ENCODE results near the gene PDXP.

The PDXP gene

GRCh38 chr22:37701141-37701786 is 42.7 kb downstream of the PDXP start:
- H3K36me3 ChIP-seq (ENCODE audit: control insufficient read depth in 2 of 2, insufficient read depth in 2 of 2, low read length in 2 of 2) = no peaks in the 10 kb centered on the region
- peaks cover 7% of the 10 kb centered on the region for H3K4me1 ChIP-seq (ENCODE audit: control insufficient read depth, insufficient read depth, low read length)
- no peak overlapping the region for H3K4me3 ChIP-seq (ENCODE audit: low read length in 2 of 2)
- H3K27ac ChIP-seq (ENCODE audit: low read length) = no peak overlapping the region
- H3K9me3 ChIP-seq (ENCODE audit: control insufficient read depth in 2 of 2, low read length in 2 of 2) = no peaks in the 10 kb centered on the region
- H3K27me3 ChIP-seq (ENCODE audit: control insufficient read depth in 1 of 2, insufficient read depth in 2 of 2, low read length in 2 of 2) = no peaks in the 10 kb centered on the region
- no peak overlapping the region for H3K9ac ChIP-seq (ENCODE audit: low read length in 2 of 2)

DNA sequence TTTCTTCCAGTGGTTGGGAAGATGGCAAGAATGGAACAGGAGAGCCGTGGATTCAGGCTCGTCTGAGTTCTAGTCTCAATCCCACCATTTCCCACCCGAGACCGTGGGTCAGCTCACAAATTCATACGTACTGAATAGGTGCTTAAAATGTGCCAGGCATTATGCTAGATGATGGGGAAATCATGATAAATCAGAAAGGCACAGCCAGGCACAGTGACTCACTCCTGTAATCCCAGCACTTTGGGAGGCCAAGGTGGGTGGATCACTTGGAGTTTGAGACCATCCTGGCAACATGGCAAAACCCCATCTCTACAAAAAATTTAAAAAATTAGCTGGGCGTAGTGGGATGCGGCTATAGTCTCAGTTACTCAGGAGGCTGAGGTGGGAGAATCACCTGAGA is 45.4 kb downstream of the PDXP start:
- H3K4me1 ChIP-seq (ENCODE audit: control insufficient read depth, insufficient read depth, low read length) = no peaks in the 10 kb centered on the region
- H3K4me3 ChIP-seq (ENCODE audit: low read length in 2 of 2) = no peak overlapping the region
- H3K9me3 ChIP-seq (ENCODE audit: control insufficient read depth in 2 of 2, low read length in 2 of 2) = no peaks in the 10 kb centered on the region
- no peak overlapping the region for H3K9ac ChIP-seq (ENCODE audit: low read length in 2 of 2)
- H3K27me3 ChIP-seq (ENCODE audit: control insufficient read depth in 1 of 2, insufficient read depth in 2 of 2, low read length in 2 of 2) = no peaks in the 10 kb centered on the region
- H3K27ac ChIP-seq (ENCODE audit: low read length) = no peak overlapping the region
- H3K36me3 ChIP-seq (ENCODE audit: control insufficient read depth in 2 of 2, insufficient read depth in 2 of 2, low read length in 2 of 2) = no peaks in the 10 kb centered on the region

DNA sequence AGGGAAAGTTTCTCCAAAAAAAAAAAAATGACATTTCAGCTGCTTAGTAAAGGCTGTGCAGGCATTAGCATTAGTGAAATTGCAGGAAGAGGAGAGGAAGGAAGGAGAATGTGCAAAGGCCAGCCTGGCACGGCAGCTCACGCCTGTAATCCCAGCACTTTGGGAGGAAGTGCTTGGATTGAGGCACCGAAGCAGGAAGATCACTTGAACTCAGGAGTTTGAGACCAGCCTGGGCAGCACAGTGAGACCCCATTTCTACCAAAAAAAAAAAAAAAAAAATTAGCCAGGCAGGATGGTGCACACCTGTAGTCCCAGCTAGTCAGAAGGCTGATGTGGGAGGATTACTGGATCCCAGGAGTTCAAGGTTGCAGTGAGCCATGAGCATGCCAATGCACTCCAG is 46.1 kb downstream of the PDXP start:
- Histone ChIP-seq H3K27ac (ENCODE audit: low read length) (no peak overlapping the region), H3K4me3 (ENCODE audit: low read length in 2 of 2) (no peak overlapping the region), H3K27me3 (ENCODE audit: control insufficient read depth in 1 of 2, insufficient read depth in 2 of 2, low read length in 2 of 2) (no peaks in the 10 kb centered on the region), H3K9ac (ENCODE audit: low read length in 2 of 2) (no peak overlapping the region), H3K4me1 (ENCODE audit: control insufficient read depth, insufficient read depth, low read length) (no peaks in the 10 kb centered on the region), H3K9me3 (ENCODE audit: control insufficient read depth in 2 of 2, low read length in 2 of 2) (no peaks in the 10 kb centered on the region), H3K36me3 (ENCODE audit: control insufficient read depth in 2 of 2, insufficient read depth in 2 of 2, low read length in 2 of 2) (no peaks in the 10 kb centered on the region)

DNA sequence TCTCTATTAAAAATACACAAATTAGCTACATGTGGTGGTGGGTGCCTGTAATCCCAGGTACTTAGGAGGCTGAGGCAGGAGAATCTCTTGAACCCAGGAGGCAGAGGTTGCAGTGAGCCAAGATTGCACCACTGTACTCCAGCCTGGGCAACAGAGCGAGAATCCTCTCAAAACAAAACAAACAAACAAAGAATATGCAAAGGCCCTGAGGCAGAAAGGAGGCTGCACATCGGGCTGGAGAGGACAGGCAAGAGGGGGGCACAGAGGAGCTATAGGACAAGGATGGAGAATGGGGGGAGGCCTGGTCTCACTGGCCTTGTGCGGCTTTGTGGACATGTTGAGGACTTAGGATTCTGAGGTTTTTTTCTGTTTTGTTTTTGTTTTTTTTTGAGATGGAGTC is 46.7 kb downstream of the PDXP start:
- no peaks in the 10 kb centered on the region for H3K4me1 ChIP-seq (ENCODE audit: control insufficient read depth, insufficient read depth, low read length)

GRCh38 chr22:37708580-37709444 is 50.3 kb downstream of the PDXP start:
- no peak overlapping the region for H3K27ac ChIP-seq (ENCODE audit: low read length)
- no peaks in the 10 kb centered on the region for H3K9me3 ChIP-seq (ENCODE audit: control insufficient read depth in 2 of 2, low read length in 2 of 2)

More for the DNA sequence above, 46.7 kb downstream of the PDXP start:
- H3K27me3 ChIP-seq (ENCODE audit: control insufficient read depth in 1 of 2, insufficient read depth in 2 of 2, low read length in 2 of 2) = no peaks in the 10 kb centered on the region
- no peak overlapping the region for H3K4me3 ChIP-seq (ENCODE audit: low read length in 2 of 2)
- no peak overlapping the region for H3K9ac ChIP-seq (ENCODE audit: low read length in 2 of 2)
- H3K27ac ChIP-seq (ENCODE audit: low read length) = no peak overlapping the region
- no peaks in the 10 kb centered on the region for H3K9me3 ChIP-seq (ENCODE audit: control insufficient read depth in 2 of 2, low read length in 2 of 2)
- no peaks in the 10 kb centered on the region for H3K36me3 ChIP-seq (ENCODE audit: control insufficient read depth in 2 of 2, insufficient read depth in 2 of 2, low read length in 2 of 2)

GRCh38 chr22:37709445-37709765 is 50.9 kb downstream of the PDXP start:
- Histone ChIP-seq H3K4me1 (ENCODE audit: control insufficient read depth, insufficient read depth, low read length) (no peaks in the 10 kb centered on the region), H3K27ac (ENCODE audit: low read length) (no peak overlapping the region), H3K27me3 (ENCODE audit: control insufficient read depth in 1 of 2, insufficient read depth in 2 of 2, low read length in 2 of 2) (no peaks in the 10 kb centered on the region), H3K36me3 (ENCODE audit: control insufficient read depth in 2 of 2, insufficient read depth in 2 of 2, low read length in 2 of 2) (no peaks in the 10 kb centered on the region), H3K9ac (ENCODE audit: low read length in 2 of 2) (no peak overlapping the region), H3K4me3 (ENCODE audit: low read length in 2 of 2) (no peak overlapping the region), H3K9me3 (ENCODE audit: control insufficient read depth in 2 of 2, low read length in 2 of 2) (no peaks in the 10 kb centered on the region)

More at GRCh38 chr22:37708580-37709444, 50.3 kb downstream of the PDXP start:
- no peaks in the 10 kb centered on the region for H3K4me1 ChIP-seq (ENCODE audit: control insufficient read depth, insufficient read depth, low read length)
- no peaks in the 10 kb centered on the region for H3K27me3 ChIP-seq (ENCODE audit: control insufficient read depth in 1 of 2, insufficient read depth in 2 of 2, low read length in 2 of 2)
- H3K9ac ChIP-seq (ENCODE audit: low read length in 2 of 2) = no peak overlapping the region
- H3K36me3 ChIP-seq (ENCODE audit: control insufficient read depth in 2 of 2, insufficient read depth in 2 of 2, low read length in 2 of 2) = no peaks in the 10 kb centered on the region
- H3K4me3 ChIP-seq (ENCODE audit: low read length in 2 of 2) = no peak overlapping the region

DNA sequence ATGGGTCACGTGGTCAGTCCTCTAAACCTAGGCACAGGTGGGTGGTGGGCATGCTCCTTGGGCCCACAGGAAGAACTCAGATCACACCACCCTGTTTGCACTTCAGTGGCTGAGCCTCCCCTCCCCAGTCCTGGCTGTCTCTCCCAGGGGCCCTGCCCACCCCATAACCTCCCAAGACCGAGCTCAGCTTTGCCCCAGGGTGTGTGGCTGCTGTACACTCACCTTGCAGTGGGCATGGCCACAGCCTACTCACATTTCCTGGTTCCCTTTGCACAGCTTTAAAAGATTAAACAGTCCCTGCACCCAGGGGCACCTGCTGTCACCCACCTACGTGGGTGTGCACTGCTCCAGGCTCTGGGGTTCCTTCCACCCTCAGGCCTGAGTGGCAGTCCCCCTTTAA is 52.2 kb downstream of the PDXP start:
- no peaks in the 10 kb centered on the region for H3K9me3 ChIP-seq (ENCODE audit: control insufficient read depth in 2 of 2, low read length in 2 of 2)
- no peak overlapping the region for H3K4me3 ChIP-seq (ENCODE audit: low read length in 2 of 2)
- H3K27me3 ChIP-seq (ENCODE audit: control insufficient read depth in 1 of 2, insufficient read depth in 2 of 2, low read length in 2 of 2) = no peaks in the 10 kb centered on the region
- no peak overlapping the region for H3K9ac ChIP-seq (ENCODE audit: low read length in 2 of 2)
- no peak overlapping the region for H3K27ac ChIP-seq (ENCODE audit: low read length)
- H3K36me3 ChIP-seq (ENCODE audit: control insufficient read depth in 2 of 2, insufficient read depth in 2 of 2, low read length in 2 of 2) = no peaks in the 10 kb centered on the region
- no peaks in the 10 kb centered on the region for H3K4me1 ChIP-seq (ENCODE audit: control insufficient read depth, insufficient read depth, low read length)

DNA sequence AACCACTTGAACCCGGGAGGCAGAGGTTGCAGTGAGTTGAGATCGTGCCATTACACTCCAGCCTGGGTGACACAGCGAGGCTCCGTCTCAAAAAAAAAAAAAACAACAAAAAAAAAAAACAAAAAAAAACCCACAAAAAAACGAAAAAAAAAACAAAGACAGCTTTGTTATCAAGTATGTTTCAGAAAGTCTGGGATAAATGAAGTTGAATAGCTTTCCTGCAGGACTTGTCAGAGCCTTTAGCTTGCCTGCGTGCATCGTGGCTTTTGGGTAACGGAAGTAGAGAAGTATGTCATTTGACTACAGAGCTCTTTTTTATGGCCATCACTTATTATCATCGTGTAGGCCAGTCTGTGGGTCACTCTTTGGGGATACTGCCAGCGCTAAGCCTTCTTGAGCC is 53.0 kb downstream of the PDXP start:
- H3K9ac ChIP-seq (ENCODE audit: low read length in 2 of 2) = no peak overlapping the region
- no peak overlapping the region for H3K4me3 ChIP-seq (ENCODE audit: low read length in 2 of 2)
- no peak overlapping the region for H3K27ac ChIP-seq (ENCODE audit: low read length)
- no peaks in the 10 kb centered on the region for H3K9me3 ChIP-seq (ENCODE audit: control insufficient read depth in 2 of 2, low read length in 2 of 2)
- no peaks in the 10 kb centered on the region for H3K4me1 ChIP-seq (ENCODE audit: control insufficient read depth, insufficient read depth, low read length)
- H3K36me3 ChIP-seq (ENCODE audit: control insufficient read depth in 2 of 2, insufficient read depth in 2 of 2, low read length in 2 of 2) = no peaks in the 10 kb centered on the region
- no peaks in the 10 kb centered on the region for H3K27me3 ChIP-seq (ENCODE audit: control insufficient read depth in 1 of 2, insufficient read depth in 2 of 2, low read length in 2 of 2)

GRCh38 chr22:37713761-37714160 is 55.2 kb downstream of the PDXP start:
- Histone ChIP-seq H3K36me3 (ENCODE audit: control insufficient read depth in 2 of 2, insufficient read depth in 2 of 2, low read length in 2 of 2) (no peaks in the 10 kb centered on the region), H3K9me3 (ENCODE audit: control insufficient read depth in 2 of 2, low read length in 2 of 2) (no peaks in the 10 kb centered on the region), H3K4me3 (ENCODE audit: low read length in 2 of 2) (no peak overlapping the region), H3K27me3 (ENCODE audit: control insufficient read depth in 1 of 2, insufficient read depth in 2 of 2, low read length in 2 of 2) (no peaks in the 10 kb centered on the region), H3K4me1 (ENCODE audit: control insufficient read depth, insufficient read depth, low read length) (no peaks in the 10 kb centered on the region), H3K27ac (ENCODE audit: low read length) (no peak overlapping the region), H3K9ac (ENCODE audit: low read length in 2 of 2) (no peak overlapping the region)

DNA sequence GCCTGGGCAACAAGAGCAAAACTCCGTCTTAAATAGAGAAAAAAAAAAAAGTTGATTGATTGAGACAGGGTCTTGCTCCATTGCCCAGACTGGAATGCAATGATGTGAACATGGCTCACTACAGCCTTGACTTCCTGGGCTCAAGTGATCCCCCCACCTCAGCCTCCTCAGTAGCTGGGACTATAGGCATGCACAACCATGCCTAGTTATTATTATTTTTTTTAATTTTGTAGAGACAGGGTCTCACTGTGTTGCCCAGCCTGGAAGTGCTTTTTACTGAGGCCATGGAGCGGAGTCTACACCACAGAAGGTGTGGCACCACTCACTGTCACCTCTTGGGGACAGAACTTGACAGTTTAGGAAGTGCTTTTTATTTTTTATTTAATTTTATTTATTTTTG is 56.1 kb downstream of the PDXP start:
- H3K4me1 ChIP-seq (ENCODE audit: control insufficient read depth, insufficient read depth, low read length) = no peaks in the 10 kb centered on the region

DNA sequence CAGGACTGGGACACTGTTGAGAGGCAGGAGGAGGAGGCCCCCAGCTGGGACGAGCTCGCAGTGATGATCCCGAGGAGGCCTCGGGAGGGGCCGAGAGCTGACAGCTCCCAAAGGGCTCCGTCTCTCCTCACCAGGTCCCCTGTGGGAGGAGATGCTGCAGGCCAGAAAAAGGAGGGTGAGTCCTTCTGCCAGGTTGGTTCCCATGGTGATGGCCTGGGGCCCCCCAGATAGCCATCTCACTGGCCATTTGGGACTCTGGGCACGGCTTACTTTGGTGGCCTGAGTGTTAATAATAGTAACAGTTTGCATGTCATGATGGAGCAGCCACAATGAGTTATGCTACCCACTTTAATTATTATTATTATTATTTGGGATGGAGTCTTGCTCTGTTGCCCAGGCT is 57.2 kb downstream of the PDXP start:
- Histone ChIP-seq H3K36me3 (ENCODE audit: control insufficient read depth in 2 of 2, insufficient read depth in 2 of 2, low read length in 2 of 2) (no peaks in the 10 kb centered on the region), H3K4me1 (ENCODE audit: control insufficient read depth, insufficient read depth, low read length) (no peaks in the 10 kb centered on the region), H3K27ac (ENCODE audit: low read length) (no peak overlapping the region), H3K4me3 (ENCODE audit: low read length in 2 of 2) (no peak overlapping the region), H3K9me3 (ENCODE audit: control insufficient read depth in 2 of 2, low read length in 2 of 2) (no peaks in the 10 kb centered on the region), H3K27me3 (ENCODE audit: control insufficient read depth in 1 of 2, insufficient read depth in 2 of 2, low read length in 2 of 2) (no peaks in the 10 kb centered on the region), H3K9ac (ENCODE audit: low read length in 2 of 2) (no peak overlapping the region)

More for the DNA sequence above, 56.1 kb downstream of the PDXP start:
- no peaks in the 10 kb centered on the region for H3K27me3 ChIP-seq (ENCODE audit: control insufficient read depth in 1 of 2, insufficient read depth in 2 of 2, low read length in 2 of 2)
- H3K9ac ChIP-seq (ENCODE audit: low read length in 2 of 2) = no peak overlapping the region
- no peaks in the 10 kb centered on the region for H3K9me3 ChIP-seq (ENCODE audit: control insufficient read depth in 2 of 2, low read length in 2 of 2)
- no peak overlapping the region for H3K27ac ChIP-seq (ENCODE audit: low read length)
- H3K36me3 ChIP-seq (ENCODE audit: control insufficient read depth in 2 of 2, insufficient read depth in 2 of 2, low read length in 2 of 2) = no peaks in the 10 kb centered on the region
- no peak overlapping the region for H3K4me3 ChIP-seq (ENCODE audit: low read length in 2 of 2)
